Tibial nerve (tissue), 4 donors: ENCODE data around the gene GEMIN5.

Experiments used
- EP300 ChIP-seq, 2 donors: sonication (generic); formaldehyde crosslinking; IDR thresholded peaks; one replicate each; pipeline ENCODE4 v1.6.1; 2017; ENCODE audit warnings: antibody characterized with exemption in 2 of 2, mild to moderate bottlenecking in 1 of 2
- POLR2A ChIP-seq, 2 donors: fragments of 450-650 bp; IDR thresholded peaks; one replicate each; pipeline ENCODE4 v1.6.1; 2017; ENCODE audit warnings: antibody characterized with exemption in 2 of 2, mild to moderate bottlenecking in 2 of 2, moderate library complexity in 2 of 2
- TF ChIP-seq, protein P1 (sequence below), 5 experiments: fragments of 200-600 bp in 3 of 5; fragments of 450-650 bp in 2 of 5; sonication (generic) in 3 of 5; IDR thresholded peaks; one replicate each; pipeline ENCODE4 v1.5.1; 2016 to 2019; ENCODE audit warnings: antibody characterized with exemption in 5 of 5, mild to moderate bottlenecking in 3 of 5, moderate library complexity in 2 of 5

DNA sequence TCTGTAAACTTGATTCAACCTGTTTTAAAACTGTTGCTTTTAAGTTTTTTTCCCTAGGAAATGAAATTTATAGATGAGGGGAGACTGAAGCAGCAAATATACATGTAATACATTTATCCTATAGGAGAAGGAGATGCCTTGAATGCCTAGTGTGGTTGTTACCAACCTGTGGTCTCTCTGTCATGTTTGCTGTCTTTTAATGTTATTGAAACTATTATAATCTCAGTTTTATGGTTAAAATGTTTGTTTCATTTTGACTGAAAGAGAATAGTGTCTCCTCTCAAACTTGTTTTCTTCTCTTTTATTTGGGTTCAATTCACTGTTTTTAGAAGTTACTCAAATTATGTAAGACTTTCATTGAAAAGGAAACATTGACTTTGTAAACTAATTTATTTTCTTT lies 18.7 kb upstream of the GEMIN5 start:
- TF ChIP-seq, protein P1, sequence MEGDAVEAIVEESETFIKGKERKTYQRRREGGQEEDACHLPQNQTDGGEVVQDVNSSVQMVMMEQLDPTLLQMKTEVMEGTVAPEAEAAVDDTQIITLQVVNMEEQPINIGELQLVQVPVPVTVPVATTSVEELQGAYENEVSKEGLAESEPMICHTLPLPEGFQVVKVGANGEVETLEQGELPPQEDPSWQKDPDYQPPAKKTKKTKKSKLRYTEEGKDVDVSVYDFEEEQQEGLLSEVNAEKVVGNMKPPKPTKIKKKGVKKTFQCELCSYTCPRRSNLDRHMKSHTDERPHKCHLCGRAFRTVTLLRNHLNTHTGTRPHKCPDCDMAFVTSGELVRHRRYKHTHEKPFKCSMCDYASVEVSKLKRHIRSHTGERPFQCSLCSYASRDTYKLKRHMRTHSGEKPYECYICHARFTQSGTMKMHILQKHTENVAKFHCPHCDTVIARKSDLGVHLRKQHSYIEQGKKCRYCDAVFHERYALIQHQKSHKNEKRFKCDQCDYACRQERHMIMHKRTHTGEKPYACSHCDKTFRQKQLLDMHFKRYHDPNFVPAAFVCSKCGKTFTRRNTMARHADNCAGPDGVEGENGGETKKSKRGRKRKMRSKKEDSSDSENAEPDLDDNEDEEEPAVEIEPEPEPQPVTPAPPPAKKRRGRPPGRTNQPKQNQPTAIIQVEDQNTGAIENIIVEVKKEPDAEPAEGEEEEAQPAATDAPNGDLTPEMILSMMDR (IDR thresholded peaks at IDR 0.05), result no peak
- no peak for TF ChIP-seq POLR2A (IDR thresholded peaks at IDR 0.05)
- no peak for TF ChIP-seq EP300 (IDR thresholded peaks at IDR 0.05)
